Large intestine (tissue), 3 donors: ENCODE results near the gene ID3. TPM values are rescaled to one million over a fixed set of nuclear protein-coding genes. Genes with fewer than 3 reads are reported as not detected.

Experiments used
- DNase-seq, 2 donors: peaks; one replicate each; pipeline versions ENCODE4 v3.0.0 to v3.0.0-alpha.2; 2013
- H3K27ac ChIP-seq: one replicate; pipeline ENCODE4 v1.5.1; 2013; ENCODE audit warnings: low read length
- H3K27me3 ChIP-seq: 2 replicates; pipeline ENCODE4 v1.6.1; 2013; ENCODE audit warnings: low read length; ENCODE audit not compliant: control insufficient read depth, insufficient read depth
- H3K36me3 ChIP-seq: 2 replicates; pipeline ENCODE4 v1.6.1; 2013; ENCODE audit warnings: low read length; ENCODE audit not compliant: control insufficient read depth, insufficient read depth
- H3K4me1 ChIP-seq: one replicate; pipeline ENCODE4 v1.6.1; 2013; ENCODE audit warnings: low read length; ENCODE audit not compliant: control insufficient read depth, insufficient read depth
- H3K4me3 ChIP-seq: one replicate; pipeline ENCODE4 v1.5.1; 2013; ENCODE audit warnings: low read length
- H3K9me3 ChIP-seq: one replicate; pipeline ENCODE4 v1.6.1; 2013; ENCODE audit warnings: mild to moderate bottlenecking, low read depth, low read length, moderate library complexity; ENCODE audit not compliant: control insufficient read depth
- WGBS: methylation state at CpG from one replicate; pipeline ENCODE4 v1.1.5; 2013; ENCODE audit warnings: low lambda C conversion rate; ENCODE audit not compliant: insufficient coverage; 5-methylcytosine and 5-hydroxymethylcytosine counted together
- polyA plus RNA-seq: library from polyadenylated mRNA; unstranded; fragments of 120-200 nt; gene quantifications from one replicate; pipeline ENCODE4 v1.2.1, GENCODE V29; 2013

The ID3 gene
- polyA plus RNA-seq, 1 donor, result 120 TPM

- Histone ChIP-seq H3K27ac (peak overlapping the region; percentile 94), H3K36me3 (peaks cover 4% of the 10 kb centered on the region), H3K27me3 (no peaks in the 10 kb centered on the region), H3K4me1 (peaks cover 65% of the 10 kb centered on the region), H3K4me3 (peak overlapping the region; percentile 88), H3K9me3 (no peaks in the 10 kb centered on the region)
- no CpG with 5 or more reads among the region's 34 CpGs for WGBS
- peak; percentile 85 to 91 for DNase-seq
Observed at GRCh38 chr1:23558140-23558871, 995 bp downstream of the ID3 start.

- no peak for DNase-seq
- no peaks in the 10 kb centered on the region for H3K9me3 ChIP-seq
- H3K4me3 ChIP-seq, result peak overlapping the region; percentile 88
- no peaks in the 10 kb centered on the region for H3K27me3 ChIP-seq
- H3K27ac ChIP-seq, result peak overlapping the region; percentile 94
- 0% methylated on average over 1 of the region's 8 CpGs for WGBS
- H3K36me3 ChIP-seq, result peaks cover 4% of the 10 kb centered on the region
- H3K4me1 ChIP-seq, result peaks cover 60% of the 10 kb centered on the region
Observed at GRCh38 chr1:23557471-23558124, 1.7 kb downstream of the ID3 start.

DNA sequence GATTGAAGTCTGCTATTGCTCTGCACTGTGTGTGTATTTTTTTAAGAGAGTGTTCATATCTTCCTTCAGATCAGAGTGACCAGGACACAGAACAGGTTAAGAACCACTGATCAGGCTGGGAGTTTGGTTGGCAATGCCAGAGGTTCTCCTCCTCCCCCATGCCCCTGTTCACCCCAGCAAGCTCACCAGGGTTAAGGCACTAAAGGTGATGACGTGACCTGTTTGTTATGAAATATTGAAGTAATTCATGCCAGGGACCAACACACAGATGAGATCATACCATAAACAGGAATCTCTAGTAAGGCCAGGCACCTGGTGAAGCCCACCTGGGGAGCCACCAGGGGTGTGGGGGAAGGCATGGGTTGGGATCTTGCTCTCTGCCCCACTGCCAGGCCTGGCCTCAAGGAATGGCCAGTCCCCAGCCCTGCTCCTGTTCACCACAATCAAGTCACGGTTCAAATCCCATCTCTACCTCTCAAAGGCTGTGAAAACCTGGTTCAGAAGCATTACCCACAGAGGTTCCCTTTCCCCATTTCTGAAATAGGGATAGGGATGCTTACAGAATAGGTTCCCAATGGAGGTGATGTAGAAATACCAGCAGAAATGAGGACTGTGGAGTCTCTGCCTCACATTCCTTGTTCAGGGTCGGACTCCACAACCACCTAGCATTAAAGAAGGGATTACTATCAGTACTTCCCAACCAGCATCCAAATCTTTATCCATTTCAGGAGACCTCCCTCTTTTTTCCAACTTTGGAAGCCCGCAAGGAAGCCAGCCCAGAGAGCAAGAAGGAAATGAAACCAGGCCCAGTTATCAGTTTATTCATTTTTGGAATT, 2.4 kb downstream of the ID3 start:
- H3K27ac ChIP-seq, result peak overlapping the region; percentile 94
- peak overlapping the region; percentile 88 for H3K4me3 ChIP-seq
- WGBS, result no CpG with 5 or more reads among the region's 4 CpGs
- peak in 1 of 2 donors; percentile 61 for DNase-seq
- H3K36me3 ChIP-seq, result peaks cover 4% of the 10 kb centered on the region
- no peaks in the 10 kb centered on the region for H3K9me3 ChIP-seq
- no peaks in the 10 kb centered on the region for H3K27me3 ChIP-seq
- peaks cover 58% of the 10 kb centered on the region for H3K4me1 ChIP-seq

- Histone ChIP-seq H3K27ac (peak overlapping the region; percentile 94), H3K36me3 (peaks cover 4% of the 10 kb centered on the region), H3K9me3 (no peaks in the 10 kb centered on the region), H3K4me3 (no peak overlapping the region), H3K27me3 (no peaks in the 10 kb centered on the region), H3K4me1 (peaks cover 51% of the 10 kb centered on the region)
- peak in 1 of 2 donors; percentile 65 for DNase-seq
- WGBS, result no CpG with 5 or more reads among the region's 9 CpGs
Observed at GRCh38 chr1:23555986-23556634, 3.2 kb downstream of the ID3 start.

DNA sequence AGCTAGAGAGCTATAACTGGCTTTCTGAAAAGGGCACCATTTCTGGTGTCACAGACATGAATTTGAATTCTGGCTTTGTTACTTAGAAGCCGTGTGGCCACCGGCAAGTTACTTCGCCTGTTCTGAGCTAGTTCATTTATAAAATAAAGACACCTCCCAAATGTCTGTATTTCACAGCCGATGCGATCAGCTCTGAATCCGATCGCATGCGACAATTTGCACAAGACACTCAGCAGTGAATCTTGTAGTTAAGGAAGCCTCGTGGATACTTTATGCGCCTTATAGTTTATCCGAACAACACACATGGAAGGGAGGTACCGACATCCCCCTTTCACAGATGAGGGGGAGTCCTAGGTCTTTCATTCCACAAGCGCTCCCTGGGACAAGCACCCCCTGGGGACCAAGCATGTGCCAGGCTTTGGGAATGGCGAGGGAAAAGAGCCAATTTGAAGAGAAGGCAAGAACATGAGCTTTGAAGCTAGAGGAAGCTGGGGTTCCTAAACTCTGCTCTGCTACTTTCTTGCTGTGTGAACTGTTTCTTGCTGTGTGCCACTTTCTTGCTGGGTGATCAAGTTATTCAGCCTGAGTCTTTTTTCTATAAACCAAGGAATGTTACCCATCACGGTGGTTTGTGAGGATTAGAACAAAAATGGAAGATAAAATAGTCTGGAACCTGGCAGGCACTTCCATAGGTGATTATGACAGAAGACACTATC, 3.9 kb downstream of the ID3 start:
- no CpG with 5 or more reads among the region's 15 CpGs for WGBS
- Histone ChIP-seq H3K36me3 (peaks cover 4% of the 10 kb centered on the region), H3K9me3 (no peaks in the 10 kb centered on the region), H3K4me3 (peak overlapping the region; percentile 48), H3K27ac (peak overlapping the region; percentile 94), H3K27me3 (no peaks in the 10 kb centered on the region), H3K4me1 (peaks cover 44% of the 10 kb centered on the region)
- DNase-seq, result no peak

DNA sequence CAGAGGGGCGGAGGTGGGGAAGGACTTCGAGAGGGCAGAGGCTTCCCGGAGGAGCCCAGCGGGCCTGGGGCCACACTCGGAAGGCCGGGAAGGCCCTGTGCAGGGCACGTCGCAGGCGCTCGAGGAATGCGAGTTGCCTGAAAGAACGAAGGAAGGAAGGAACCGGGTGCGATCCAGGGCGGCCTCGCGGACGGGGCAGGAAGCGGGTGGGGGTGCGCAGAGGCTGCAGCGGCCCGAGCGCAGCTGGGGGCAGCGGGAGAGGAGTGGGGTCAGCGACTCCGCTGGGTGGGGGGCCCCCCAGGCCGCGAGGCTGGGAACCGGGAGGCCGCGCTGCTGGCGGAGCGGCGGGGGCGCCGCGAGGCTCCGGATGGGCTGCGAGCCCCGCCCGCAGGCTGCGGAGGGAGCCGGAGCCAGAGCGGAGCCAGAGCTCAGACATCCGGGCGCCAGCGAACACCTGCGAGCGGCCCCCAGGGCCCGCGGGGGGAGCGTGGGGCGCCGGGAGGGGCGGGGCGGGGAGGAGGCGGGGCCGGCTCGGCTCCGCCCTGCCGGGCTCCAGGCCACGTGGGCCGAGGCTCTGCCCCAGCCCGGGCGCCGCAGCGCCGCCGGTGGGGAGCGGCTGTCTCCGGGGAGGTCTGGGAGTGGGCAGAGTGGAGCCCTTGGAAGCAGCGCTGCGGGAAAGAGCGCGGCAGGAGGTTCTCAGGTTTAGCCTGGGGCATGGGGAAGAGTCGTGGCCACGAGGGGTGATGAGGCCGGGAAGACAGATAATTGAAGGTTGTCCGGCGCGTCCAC, 4.6 kb downstream of the ID3 start:
- H3K4me3 ChIP-seq, result peak overlapping the region; percentile 48
- H3K9me3 ChIP-seq, result no peaks in the 10 kb centered on the region
- no peaks in the 10 kb centered on the region for H3K27me3 ChIP-seq
- peaks cover 4% of the 10 kb centered on the region for H3K36me3 ChIP-seq
- whole genome bisulfite sequencing, result no CpG with 5 or more reads among the region's 81 CpGs
- H3K4me1 ChIP-seq, result peaks cover 38% of the 10 kb centered on the region
- peak; percentile 79 to 92 for DNase-seq
- H3K27ac ChIP-seq, result peak overlapping the region; percentile 94

- H3K27ac ChIP-seq, result peak overlapping the region; percentile 88
- H3K27me3 ChIP-seq, result no peaks in the 10 kb centered on the region
- H3K9me3 ChIP-seq, result no peaks in the 10 kb centered on the region
- H3K4me3 ChIP-seq, result peak overlapping the region; percentile 41
- H3K4me1 ChIP-seq, result peaks cover 38% of the 10 kb centered on the region
- no peak for DNase-seq
- WGBS, result no CpG with 5 or more reads among the region's 12 CpGs
- peaks cover 4% of the 10 kb centered on the region for H3K36me3 ChIP-seq
Observed at GRCh38 chr1:23554127-23554480, 5.2 kb downstream of the ID3 start.

- H3K4me1 ChIP-seq, result peaks cover 41% of the 10 kb centered on the region
- no peaks in the 10 kb centered on the region for H3K9me3 ChIP-seq
- H3K4me3 ChIP-seq, result no peak overlapping the region
- WGBS, result no CpG with 5 or more reads among the region's 21 CpGs
- H3K36me3 ChIP-seq, result peaks cover 4% of the 10 kb centered on the region
- no peaks in the 10 kb centered on the region for H3K27me3 ChIP-seq
- DNase-seq, result no peak
- peak overlapping the region; percentile 88 for H3K27ac ChIP-seq
Observed at GRCh38 chr1:23553231-23554126, 5.8 kb downstream of the ID3 start.
